ACHN (cell line): ENCODE data around the gene FANCD2.
"Not testable (repeated sequence)": the region's sequence is repeated elsewhere in the genome, so short reads cannot be mapped to it uniquely, and the experiment has no call there.

Experiments used
- DNase-seq: peaks from one replicate; pipeline ENCODE4 v3.0.0-alpha.2; 2015
- in situ Hi-C: cut with HindIII; loops from 2 replicates; pipeline ENCODE4 v1.10.0; 2017; ENCODE audit warnings: low sequenced_read_pairs, low pct_ligation_motif_present, low pct_unique_long_range_greater_than_20kb

Gene FANCD2

DNA sequence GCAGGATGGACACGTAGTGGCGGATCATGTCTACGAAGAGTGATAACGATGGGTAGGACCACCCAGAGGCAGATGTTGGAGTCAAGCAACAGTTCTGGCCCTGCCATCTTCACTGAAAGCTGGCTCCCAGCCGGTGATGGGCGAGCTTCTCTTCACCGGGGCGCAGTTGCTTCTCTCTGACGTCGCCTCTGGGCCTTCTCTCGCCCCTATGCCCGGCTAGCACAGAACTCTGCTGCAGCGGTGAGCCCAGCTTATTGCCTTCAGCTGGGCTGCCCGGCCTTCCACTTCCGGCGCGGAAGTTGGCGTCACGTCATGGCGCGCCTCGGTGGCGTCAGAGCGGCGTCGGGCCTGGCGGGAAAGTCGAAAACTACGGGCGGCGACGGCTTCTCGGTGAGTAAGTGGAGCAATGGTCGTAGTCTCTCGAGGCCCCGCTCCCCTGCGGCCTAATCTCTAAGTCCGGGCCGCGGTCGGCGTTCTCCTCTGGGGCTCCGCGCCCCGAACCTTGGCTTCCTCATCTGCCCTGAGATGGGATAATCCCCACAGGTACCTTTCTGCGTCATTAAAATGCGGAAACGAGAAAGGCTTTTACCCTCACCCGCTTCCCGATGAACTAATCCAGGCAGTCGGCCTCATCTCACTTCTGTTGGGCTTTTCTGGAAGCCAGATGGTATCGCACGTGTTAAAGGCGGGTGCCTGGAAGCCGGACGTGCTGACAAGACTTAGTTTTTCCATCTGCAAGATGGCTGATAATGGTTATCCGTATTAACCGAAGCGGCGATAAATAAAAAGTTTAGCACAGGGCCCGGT is at the start of gene FANCD2:
TSS of gene FANCD2 (plus strand) at position 354 of the 807 bp plus-strand sequence. CDS start 2,221 bp downstream, outside the sequence.
- peak; percentile 85 for DNase-seq
- in situ Hi-C loops, result no loop called here

GRCh38 chr3:9976721-9977709 is 49.2 kb upstream of the FANCD2 start:
- DNase-seq, result peak; percentile 88
- in situ Hi-C loops, result no loop called here

DNA sequence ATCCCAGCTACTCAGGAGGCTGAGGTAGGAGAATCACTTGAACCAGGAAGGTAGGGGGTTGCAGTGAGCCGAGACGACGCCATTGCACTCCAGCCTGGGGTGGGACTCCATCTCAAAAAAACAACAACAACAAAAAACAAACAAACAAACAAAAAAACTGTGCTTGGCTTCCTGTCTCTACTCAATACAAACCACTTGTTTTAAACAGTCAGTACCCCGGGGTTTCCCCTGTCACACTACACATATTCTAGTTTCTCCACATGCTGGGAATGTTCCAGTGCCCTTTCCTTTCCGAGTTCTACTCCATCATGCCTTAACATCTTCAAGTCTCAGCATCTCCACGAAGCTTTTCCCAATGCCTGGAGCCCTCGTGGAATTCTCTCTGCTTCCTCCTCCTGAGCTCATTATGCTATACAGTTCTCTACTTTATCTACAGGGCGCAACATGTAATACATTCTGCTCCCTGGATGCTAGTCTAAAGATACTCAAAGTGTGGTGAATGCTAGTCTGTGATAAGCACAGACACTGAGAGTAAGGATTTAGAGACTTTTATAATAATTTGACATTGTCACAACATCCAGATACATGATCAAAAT is 47.4 kb upstream of the FANCD2 start:
- in situ Hi-C loops, result no loop called here
- DNase-seq, result no peak

DNA sequence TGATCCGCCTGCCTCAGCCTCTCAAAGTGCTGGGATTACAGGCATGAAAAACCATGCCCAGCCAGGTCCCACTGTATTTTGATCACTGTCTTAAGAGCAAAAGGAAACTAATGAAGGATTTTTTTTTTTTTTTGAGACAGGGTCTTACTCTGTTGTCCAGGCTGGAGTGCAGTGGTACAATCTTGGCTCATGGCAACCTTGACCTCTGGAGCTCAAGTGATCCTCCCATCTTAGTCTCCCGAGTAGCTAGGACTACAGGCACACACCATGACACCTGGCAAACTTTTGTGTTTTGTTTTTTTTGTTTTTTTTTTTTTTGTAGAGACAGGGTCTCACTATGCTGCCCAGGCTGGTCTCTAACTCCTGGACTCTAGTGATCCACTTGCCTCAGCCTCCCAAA is 46.0 kb upstream of the FANCD2 start:
- in situ Hi-C loops, result no loop called here
- no peak for DNase-seq

- DNase-seq, result no peak
- in situ Hi-C loops, result no loop called here
Measured at GRCh38 chr3:9986230-9986725, 40.0 kb upstream of the FANCD2 start.

GRCh38 chr3:9994086-9994844 is 32.0 kb upstream of the FANCD2 start:
- in situ Hi-C loops, result no loop called here

GRCh38 chr3:10000686-10001085 is 25.6 kb upstream of the FANCD2 start:
- DNase-seq, result no peak
- in situ Hi-C loops, result no loop called here

More at GRCh38 chr3:9994086-9994844, 32.0 kb upstream of the FANCD2 start:
- no peak for DNase-seq

GRCh38 chr3:10002951-10003350 is 23.3 kb upstream of the FANCD2 start:
- no peak for DNase-seq
- in situ Hi-C loops, result no loop called here

DNA sequence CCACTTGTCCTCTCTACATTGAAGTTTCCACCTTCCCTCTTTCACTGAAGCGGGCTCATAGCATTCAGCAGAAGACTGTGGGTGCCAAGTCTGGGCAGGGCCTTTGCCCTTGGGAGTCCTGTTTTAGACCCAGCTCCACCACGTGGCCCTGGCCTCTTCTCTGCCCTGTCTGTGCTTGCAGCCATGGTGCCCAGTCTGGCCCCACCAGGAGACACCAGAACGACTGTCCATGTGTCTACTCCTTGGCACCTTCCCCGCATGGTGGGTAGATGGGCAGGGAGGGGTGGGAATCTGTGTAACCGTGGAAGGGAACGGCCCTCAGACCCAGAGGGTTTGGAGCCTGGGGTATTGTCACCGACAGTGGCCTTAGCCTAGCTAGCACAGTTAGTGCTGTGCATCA is 21.7 kb upstream of the FANCD2 start:
- DNase-seq, result no peak
- in situ Hi-C loops, result no loop called here

DNA sequence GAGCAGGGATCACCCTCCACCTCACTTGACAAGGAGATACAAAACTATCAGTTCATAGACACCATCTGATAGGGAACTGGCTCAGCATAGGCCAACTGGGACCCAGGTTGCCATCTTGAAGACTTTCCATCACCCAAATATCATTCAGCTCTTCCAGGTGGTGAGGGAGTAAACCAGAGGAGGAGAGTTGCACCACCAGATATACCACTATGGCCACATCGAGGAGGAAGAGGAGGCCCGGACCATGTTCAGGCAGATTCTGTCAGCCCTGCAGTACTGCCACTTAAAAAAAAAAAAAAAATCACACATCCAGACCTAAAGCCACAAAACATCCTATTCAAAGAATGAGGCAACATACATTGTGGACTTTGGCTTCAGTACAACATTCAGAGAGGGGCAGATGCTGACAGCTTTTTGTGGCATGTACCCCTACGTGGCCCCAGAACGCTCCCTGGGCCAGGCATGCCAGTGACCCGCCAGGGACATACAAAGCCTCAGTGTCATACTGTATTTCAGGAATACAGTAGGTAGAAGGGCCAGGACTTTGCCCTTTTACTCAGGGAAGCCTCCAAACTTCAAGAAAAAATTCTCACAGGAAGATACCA is 21.2 kb upstream of the FANCD2 start:
- no peak for DNase-seq
- in situ Hi-C loops, result no loop called here

GRCh38 chr3:10006048-10006761 is 20.0 kb upstream of the FANCD2 start:
- in situ Hi-C loops, result no loop called here
- no peak for DNase-seq

DNA sequence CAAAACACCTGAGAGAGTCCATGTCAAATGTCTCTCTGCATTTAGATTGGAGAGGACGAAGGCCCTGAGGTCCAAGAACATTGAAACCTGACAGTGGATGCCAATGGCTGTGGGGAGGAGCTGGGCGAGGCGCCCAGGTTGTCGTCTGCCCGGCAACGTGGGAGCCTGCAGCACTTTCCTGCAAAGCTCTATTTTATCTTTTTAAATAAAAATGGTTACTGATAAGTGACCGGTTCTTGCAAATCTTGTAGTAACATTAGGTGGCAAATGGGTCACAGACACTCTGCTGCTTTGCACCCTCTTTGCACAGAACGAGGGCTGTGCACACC is 19.5 kb upstream of the FANCD2 start:
- in situ Hi-C loops, result no loop called here
- DNase-seq, result no peak

DNA sequence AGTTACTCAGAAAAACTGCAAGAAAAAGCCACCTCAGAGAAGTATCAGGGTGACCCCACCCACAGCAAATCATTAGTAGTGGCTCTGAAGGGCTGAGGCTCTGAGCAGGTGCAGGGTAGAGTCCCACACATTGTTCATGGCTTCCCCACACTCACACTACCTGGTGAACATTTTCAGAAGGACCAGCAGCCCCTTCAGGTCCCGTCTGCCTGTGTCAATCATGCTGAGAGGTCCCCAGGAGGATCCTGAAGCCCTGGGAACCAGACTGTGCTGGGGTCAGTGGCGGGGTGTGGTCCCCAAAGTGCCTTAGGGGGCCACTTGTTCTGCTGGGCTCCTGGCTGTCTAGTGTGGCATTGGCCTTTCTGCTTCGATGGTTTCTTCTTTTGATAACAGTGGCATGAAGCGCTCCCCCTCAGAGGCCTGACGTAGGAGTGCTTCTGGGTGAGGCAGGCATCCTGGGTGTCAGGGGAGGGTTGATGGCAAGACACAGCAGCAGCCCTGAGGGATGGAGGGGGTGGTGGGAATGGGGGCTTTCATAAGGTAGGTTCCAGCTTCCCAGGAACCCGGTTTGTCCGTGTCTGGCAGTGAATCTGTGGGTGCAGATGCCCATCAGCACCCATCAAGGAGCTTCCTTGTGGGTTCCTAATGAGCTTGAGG is 19.0 kb upstream of the FANCD2 start:
- in situ Hi-C loops, result no loop called here
- no peak for DNase-seq

DNA sequence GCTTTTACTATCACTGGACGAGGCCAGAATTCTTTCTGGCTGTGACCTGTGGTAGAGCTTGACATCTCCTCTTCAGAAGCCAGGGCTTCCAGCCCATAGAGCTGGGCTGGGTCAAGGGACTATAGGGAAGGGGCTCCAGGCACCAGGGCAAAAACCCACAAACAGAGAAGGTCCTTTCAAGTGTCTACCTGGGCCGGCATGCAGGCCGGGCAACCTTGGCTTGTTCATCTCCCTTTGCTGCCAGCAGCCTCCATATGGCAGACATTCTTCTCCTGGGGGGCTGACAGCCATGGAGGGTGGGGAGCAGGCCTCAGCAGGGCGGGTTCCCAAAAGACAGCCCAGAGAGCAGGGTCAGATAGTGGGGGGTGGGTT is 18.0 kb upstream of the FANCD2 start:
- in situ Hi-C loops, DNase-seq: not testable (repeated sequence)

GRCh38 chr3:10008588-10009344 is 17.5 kb upstream of the FANCD2 start:
- no peak for DNase-seq
- in situ Hi-C loops, result no loop called here

DNA sequence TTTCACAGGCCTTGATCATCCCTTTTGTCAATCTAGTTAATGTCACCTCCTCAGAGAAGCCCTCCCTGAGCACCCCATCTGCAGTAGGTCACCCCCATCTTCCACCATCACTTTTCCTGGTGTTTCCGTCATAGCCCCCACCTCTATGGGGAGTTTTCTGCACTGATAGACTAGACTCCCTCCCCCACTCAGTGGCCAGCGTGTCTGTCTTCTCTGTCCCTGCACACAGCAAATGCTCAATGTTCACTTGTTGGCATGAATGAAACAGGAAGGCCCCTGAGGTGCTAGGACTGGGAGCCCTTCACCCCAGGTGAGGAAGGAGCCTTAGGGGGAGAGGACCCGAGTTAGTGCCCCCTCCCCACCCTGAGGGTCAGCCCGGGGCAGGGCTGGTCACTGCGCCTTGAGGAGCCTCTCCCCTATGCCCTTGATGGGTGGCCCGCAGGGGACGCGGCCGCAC is 15.8 kb upstream of the FANCD2 start:
- no peak for DNase-seq
- in situ Hi-C loops, result no loop called here
